KMS-11 (cell line): ENCODE data around the gene ABCC4.

ENCODE experiments used
- H2AFZ ChIP-seq: fragments of 200-600 bp; sonication (generic); 2 replicates; pipeline ENCODE4 v1.6.1; 2016; ENCODE audit warnings: antibody characterized with exemption, mixed run types, low read depth
- H3K27ac ChIP-seq: fragments of 200-600 bp; sonication (generic); 2 replicates; pipeline ENCODE4 v1.6.1; 2016; ENCODE audit warnings: mild to moderate bottlenecking, mixed run types
- H3K27me3 ChIP-seq: fragments of 200-600 bp; sonication (generic); 2 replicates; pipeline ENCODE4 v1.6.1; 2017; ENCODE audit warnings: mild to moderate bottlenecking, low read depth, mixed run types, moderate library complexity; ENCODE audit not compliant: insufficient read depth
- H3K36me3 ChIP-seq: fragments of 200-600 bp; sonication (generic); 2 replicates; pipeline ENCODE4 v1.6.1; 2017; ENCODE audit warnings: mild to moderate bottlenecking, mixed run types; ENCODE audit not compliant: insufficient read depth
- H3K4me1 ChIP-seq: fragments of 200-600 bp; sonication (generic); 2 replicates; pipeline ENCODE4 v1.6.1; 2016; ENCODE audit warnings: mild to moderate bottlenecking, low read depth, mixed run types; ENCODE audit not compliant: poor library complexity, severe bottlenecking
- H3K4me2 ChIP-seq: fragments of 200-600 bp; sonication (generic); 2 replicates; pipeline ENCODE4 v1.7.0; 2016; ENCODE audit warnings: mild to moderate bottlenecking, mixed run types
- H3K4me3 ChIP-seq: fragments of 200-600 bp; sonication (generic); IDR thresholded peaks from 2 replicates; pipeline ENCODE4 v1.6.1; 2017; ENCODE audit warnings: low read depth, low read length, mixed read lengths; ENCODE audit not compliant: insufficient read depth
- H3K79me2 ChIP-seq: fragments of 200-600 bp; sonication (generic); 2 replicates; pipeline ENCODE4 v1.6.1; 2016; ENCODE audit warnings: low read depth, mixed run types; ENCODE audit not compliant: insufficient read depth
- H3K9ac ChIP-seq: fragments of 200-600 bp; sonication (generic); 2 replicates; pipeline ENCODE4 v1.6.1; 2016; ENCODE audit warnings: mild to moderate bottlenecking, mixed run types
- H4K20me1 ChIP-seq: fragments of 200-600 bp; sonication (generic); 2 replicates; pipeline ENCODE4 v1.6.1; 2016; ENCODE audit warnings: mild to moderate bottlenecking, mixed run types; ENCODE audit not compliant: insufficient read depth
- TF ChIP-seq, protein P1 (sequence below): fragments of 200-600 bp; sonication (generic); conservative IDR thresholded peaks from 2 replicates; pipeline ENCODE4 v1.6.1; 2017; ENCODE audit warnings: low read depth, mild to moderate bottlenecking, antibody characterized with exemption, low read length, moderate library complexity, mixed read lengths

ABCC4 gene

DNA sequence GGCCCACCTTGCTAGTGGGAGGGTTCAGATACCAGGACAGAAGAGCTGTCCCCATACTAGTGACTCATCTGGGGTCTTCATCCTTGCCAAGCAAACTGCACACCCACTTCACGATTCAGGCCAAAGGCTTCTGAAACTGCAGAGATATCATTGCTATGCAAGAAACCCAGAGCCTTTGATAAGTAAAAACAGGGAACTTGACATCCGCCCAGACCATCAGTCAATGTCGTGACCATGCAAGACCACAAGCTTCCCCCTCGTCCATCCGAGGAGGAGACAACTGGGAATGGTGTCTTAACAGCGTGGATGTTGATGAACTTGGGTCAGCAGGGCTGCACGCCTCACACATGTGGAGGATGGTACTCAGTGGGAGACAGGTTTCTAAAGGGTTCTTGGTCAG is 58.0 kb downstream of the ABCC4 start:
- H2AFZ ChIP-seq = no peak overlapping the region
- H3K4me3 ChIP-seq = no peak overlapping the region
- H3K4me1 ChIP-seq = no peaks in the 10 kb centered on the region
- H3K27me3 ChIP-seq = no peaks in the 10 kb centered on the region
- H3K4me2 ChIP-seq = no peak overlapping the region
- no peak overlapping the region for H3K9ac ChIP-seq
- TF ChIP-seq, protein P1, sequence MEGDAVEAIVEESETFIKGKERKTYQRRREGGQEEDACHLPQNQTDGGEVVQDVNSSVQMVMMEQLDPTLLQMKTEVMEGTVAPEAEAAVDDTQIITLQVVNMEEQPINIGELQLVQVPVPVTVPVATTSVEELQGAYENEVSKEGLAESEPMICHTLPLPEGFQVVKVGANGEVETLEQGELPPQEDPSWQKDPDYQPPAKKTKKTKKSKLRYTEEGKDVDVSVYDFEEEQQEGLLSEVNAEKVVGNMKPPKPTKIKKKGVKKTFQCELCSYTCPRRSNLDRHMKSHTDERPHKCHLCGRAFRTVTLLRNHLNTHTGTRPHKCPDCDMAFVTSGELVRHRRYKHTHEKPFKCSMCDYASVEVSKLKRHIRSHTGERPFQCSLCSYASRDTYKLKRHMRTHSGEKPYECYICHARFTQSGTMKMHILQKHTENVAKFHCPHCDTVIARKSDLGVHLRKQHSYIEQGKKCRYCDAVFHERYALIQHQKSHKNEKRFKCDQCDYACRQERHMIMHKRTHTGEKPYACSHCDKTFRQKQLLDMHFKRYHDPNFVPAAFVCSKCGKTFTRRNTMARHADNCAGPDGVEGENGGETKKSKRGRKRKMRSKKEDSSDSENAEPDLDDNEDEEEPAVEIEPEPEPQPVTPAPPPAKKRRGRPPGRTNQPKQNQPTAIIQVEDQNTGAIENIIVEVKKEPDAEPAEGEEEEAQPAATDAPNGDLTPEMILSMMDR = no peak
- H3K36me3 ChIP-seq = no peaks in the 10 kb centered on the region
- H3K79me2 ChIP-seq = no peaks in the 10 kb centered on the region
- H4K20me1 ChIP-seq = no peaks in the 10 kb centered on the region
- H3K27ac ChIP-seq = no peak overlapping the region

DNA sequence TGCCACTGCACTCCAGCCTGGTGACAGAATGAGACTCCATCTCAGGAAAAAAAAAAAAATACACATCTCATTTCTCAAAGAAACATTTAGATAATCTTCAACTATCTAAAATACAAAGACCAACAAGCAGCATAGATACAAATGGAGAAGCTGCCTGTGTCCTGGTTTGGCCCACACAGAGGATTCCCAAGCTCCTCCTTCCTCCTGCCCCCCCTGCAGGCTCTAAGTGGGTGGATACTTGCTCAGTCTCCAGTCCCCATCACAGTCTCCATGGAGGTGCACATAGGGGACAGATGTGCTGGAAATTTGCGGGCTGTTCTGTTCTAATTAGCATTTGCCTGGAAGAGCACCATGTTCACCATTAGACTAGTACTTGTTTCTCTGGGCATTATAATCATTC is 59.9 kb downstream of the ABCC4 start:
- Histone ChIP-seq H3K79me2 (no peaks in the 10 kb centered on the region), H2AFZ (no peak overlapping the region), H4K20me1 (no peaks in the 10 kb centered on the region), H3K9ac (no peak overlapping the region), H3K27ac (no peak overlapping the region), H3K27me3 (no peaks in the 10 kb centered on the region), H3K4me2 (no peak overlapping the region), H3K4me3 (no peak overlapping the region), H3K4me1 (no peaks in the 10 kb centered on the region), H3K36me3 (no peaks in the 10 kb centered on the region)
- TF ChIP-seq, protein P1 = no peak

DNA sequence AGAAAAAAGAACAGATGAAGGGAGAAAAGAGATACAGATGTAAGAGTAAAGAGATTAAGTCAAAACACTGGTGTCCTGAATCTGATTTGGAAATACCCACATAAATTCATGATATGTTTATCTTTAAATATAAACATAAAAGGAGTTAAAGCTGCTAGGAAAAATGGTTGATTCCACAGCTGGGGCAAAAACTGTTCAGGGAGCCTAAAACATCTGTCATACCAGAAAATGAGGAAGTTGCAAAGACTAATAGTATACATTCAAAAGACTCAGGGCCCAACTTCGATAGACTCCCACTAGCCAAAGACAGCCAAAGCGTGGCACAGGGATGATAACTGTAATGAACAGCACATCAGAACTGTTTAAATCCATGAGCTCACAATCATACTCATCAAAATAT is 62.0 kb downstream of the ABCC4 start:
- H3K36me3 ChIP-seq = no peaks in the 10 kb centered on the region
- TF ChIP-seq, protein P1 = no peak
- no peaks in the 10 kb centered on the region for H3K79me2 ChIP-seq
- H3K27ac ChIP-seq = no peak overlapping the region
- no peaks in the 10 kb centered on the region for H4K20me1 ChIP-seq
- H3K4me2 ChIP-seq = no peak overlapping the region
- H3K4me1 ChIP-seq = no peaks in the 10 kb centered on the region
- H3K4me3 ChIP-seq = no peak overlapping the region
- H3K9ac ChIP-seq = no peak overlapping the region
- no peaks in the 10 kb centered on the region for H3K27me3 ChIP-seq
- H2AFZ ChIP-seq = no peak overlapping the region

DNA sequence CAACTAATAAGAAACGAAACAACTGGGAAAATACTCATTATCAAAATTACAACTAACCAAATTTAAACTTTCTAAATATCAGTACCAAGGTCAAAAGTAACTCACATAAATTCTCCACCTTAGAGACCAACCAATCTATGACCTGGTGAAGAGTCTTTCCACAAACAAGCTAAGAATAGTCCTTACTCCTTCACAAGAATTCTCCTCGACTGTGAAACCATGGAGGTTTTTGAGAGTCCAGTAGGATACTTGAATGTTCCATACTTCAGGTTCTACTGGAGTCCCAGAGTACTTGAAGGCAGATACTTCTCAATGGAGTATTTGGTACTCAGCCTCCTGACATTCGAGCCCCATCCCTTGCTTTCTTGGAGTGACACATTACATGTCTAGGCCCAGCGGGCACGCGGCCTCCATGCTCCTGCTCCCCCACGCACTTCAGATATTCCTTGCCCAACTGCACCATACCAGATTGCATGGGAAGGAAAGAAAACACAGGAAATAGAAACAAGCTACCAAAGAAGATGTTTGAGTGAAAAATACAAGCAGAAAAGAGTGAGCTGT is 63.9 kb downstream of the ABCC4 start:
- Histone ChIP-seq H3K27ac (no peak overlapping the region), H3K79me2 (no peaks in the 10 kb centered on the region), H3K9ac (no peak overlapping the region), H3K4me1 (no peaks in the 10 kb centered on the region), H3K4me3 (no peak overlapping the region), H3K4me2 (no peak overlapping the region), H3K36me3 (no peaks in the 10 kb centered on the region), H2AFZ (no peak overlapping the region), H4K20me1 (no peaks in the 10 kb centered on the region), H3K27me3 (no peaks in the 10 kb centered on the region)
- TF ChIP-seq, protein P1 = no peak
